ENCODE results near the gene RBM38.
A peak's percentile ranks its signal among the peaks of the same experiment; 100 is the strongest.

RBM38 gene

DNA sequence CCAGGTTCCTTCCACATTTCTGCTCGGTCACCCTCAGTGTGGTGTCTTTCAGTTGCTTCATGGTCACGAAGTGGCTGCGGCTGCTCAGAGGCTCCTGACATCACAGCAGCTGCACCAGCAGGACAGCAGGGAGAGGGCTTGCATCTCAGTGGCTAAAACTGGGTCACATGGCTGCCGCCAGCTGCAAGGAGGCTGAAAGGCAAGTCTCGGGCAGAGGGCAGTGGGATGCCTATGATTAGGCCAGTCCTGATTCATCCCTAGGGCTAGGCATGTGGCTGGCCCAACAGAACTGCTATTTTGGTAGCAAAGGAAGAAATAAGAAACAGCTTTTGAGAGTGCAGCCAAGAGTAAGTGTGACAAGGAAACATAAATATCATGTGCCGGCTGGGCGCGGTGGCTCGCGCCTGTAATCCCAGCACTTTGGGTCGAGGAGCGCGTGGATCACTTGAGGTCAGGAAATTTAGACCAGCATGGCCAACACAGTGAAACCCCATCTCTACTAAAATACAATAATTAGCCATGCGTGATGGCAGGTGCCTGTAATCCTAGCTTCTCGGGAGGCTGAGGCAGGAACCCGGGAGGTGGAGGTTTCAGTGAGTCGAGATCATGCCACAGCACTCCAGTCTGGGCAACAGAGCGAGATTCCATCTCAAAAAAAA lies 46.6 kb downstream of the RBM38 start:
- no peak for DNase-seq

DNA sequence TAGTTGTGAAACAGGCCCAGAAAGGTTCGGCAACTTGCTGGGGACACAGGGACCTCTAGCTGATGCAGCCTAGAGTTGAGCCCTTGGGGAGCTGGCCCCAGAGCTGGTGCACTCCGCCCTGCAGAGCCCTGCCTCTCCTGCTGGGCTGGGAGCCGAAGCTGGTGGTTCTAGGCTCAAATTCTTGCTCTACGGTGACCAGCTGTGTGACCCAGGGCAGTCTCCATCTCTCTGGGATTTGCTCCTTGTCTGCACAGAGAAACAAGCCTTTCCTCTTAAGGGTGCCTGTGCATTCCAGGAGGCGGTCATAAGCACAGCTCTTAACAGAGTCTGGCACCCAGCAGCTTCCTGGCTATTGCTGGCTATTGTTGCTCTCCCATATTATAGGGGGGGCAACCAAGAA lies 47.4 kb downstream of the RBM38 start:
- peak; percentile 23 for DNase-seq

DNA sequence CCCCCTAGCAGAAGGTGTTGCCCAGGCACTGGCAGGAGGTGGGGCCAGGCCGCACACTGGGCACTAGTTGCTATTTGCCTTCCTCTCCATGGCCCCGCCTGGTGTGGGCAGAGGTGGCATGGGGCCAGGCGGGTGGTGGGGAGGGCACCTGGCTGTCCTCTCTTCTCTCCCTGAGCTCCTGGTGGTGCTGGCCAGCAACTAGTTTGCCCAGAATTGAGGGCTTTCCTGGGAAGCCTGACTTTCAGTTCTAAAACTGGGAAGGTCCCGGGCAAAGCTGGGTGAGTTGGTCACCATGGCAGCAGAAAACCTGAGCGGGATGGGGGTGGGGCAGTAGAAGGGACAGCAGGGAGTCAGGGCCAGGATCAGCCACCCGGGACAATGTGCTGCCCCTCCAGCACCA lies 48.2 kb downstream of the RBM38 start:
- DNase-seq, result peak; percentile 94

DNA sequence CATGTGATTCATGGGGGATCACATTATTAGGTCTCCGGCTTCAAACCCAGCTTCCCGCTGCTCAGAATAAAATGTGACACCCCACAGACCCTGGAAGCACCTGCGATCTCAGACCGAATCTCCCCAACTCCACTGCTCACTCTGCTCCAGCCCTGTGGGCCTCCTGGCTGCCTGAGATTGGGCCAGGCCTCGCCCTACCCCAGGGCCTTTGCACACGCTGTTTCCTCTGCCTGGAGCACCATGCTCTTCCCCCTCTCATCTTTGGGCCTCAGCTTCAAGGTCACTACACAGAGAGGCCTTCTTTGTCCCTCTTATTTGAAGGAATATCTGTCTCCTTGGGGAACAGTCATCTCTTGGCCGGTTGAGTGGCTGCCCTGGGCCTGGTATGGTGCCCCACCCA lies 48.8 kb downstream of the RBM38 start:
- DNase-seq, result no peak

DNA sequence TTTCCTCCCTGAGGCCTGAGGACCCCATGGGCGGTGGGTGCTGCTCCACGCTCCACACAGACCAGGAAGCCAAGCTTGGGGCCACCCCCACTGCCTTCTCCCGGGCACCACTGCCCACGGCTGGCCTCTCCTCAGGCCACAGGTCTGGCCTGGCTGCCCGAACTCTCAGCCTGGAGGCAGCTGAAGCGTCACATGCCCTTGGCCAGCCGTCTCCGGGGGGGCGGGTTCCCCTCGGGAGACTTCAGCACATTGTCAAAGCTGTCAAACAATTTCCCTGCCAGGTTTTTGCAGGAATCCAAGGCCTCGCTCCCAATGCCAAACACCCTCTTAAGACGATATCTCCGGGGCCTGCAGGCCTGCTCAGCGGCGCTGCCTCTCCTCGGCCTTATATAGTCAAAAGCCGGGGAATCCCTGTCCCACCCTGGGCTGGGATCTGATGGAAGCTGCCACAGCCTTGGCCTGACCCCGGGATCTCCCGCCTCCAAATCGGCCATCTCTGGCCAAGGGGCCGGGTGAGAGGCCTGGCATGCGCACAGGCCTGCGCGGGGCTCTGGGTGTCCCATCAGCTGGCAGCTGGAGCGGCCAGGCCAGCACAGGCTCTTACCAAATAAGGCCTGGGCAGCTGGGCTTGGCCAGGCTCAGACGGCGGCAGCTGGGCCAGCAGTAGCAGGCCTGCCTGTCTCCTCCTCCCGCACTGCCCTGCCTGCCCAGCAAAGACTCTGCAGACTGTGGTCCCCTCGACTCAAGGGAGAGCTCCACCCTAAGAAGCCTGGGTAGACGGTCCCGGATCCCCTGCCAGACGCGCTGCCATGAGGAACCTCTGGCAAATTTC lies 49.7 kb downstream of the RBM38 start:
- DNase-seq, result peak; percentile 38

DNA sequence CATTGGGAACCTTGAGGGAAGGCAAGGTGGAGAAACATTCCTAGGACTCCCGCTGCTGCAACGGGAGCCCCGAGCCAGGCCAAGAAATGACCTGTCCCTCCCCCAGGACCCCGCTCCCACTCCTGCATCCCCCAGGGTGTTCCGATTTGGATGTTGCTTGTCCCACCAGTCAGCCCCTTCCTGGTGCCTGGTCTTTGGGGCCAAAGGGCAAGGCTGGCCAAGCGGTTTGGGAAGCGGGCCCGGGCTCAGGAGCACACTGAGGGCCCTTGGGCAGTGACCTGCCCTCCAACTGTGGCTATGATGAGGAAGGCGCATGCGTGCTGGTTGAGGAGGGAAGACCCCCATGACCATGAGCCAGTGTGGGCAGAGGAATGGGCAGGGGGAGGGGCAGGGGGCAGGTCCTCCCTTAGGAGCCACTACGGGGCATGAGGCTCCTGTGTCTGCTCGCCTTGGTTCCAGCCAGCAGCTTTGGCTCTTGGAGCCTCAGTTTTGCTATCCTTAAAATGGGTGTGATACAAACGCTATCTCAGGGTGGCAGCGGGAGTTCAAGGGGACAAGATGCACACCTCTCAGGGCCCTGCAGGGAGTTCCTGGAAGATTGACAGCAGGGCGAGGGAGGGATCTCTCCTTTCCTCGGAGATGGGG lies 50.4 kb downstream of the RBM38 start:
- DNase-seq, result no peak

DNA sequence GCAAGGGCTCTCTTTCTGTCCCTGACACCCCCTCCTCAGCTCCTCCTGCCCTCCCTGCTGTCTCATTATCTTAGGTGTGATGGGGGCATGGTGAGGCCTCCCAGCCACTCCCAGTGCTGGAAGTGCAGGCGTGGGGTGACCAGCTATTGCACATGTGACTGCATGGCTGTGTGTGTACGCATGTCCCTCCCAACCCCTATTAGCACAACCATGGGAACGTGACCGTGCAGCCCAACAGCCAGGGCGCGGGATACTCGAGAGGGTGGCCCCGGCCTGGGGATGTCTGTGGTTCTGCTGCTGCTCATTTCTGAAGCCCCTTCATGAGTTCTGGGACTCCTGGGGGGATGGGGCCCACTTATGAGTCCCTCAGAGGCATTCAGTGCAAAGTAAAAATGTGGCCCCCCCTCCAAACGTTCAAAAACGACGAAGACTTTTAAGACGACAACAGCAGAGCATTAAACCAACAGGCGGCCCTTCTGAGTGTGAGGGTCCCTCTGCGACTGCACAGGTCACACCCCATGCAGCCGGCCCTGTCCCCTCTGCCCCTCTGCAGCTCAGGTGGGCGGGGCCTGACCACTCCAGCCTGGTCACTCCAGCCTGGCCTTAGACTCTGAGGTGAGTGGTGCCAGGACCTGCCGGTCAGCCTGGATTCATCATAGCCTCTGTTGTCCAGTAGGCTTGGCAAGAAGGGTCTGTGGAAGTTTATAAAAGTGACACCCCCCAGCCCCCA lies 51.1 kb downstream of the RBM38 start:
- DNase-seq, result no peak

DNA sequence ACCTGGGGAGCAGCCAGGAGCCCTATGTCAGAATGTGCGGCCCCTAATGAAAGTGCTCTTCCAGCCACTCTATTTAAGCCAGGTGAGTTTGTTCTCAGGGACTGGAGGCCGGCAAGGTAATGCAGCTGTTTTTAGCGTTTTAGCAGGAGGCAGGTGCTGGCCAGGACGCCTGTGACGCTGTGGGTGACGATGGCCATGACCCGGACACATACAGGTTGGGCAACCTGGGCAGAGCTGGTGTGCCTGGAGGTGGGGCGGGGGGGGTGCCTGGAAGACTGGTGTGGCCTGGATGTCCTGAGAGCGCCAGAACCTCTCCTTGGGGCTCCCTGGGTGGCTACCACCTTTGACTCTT lies 51.7 kb downstream of the RBM38 start:
- no peak for DNase-seq

DNA sequence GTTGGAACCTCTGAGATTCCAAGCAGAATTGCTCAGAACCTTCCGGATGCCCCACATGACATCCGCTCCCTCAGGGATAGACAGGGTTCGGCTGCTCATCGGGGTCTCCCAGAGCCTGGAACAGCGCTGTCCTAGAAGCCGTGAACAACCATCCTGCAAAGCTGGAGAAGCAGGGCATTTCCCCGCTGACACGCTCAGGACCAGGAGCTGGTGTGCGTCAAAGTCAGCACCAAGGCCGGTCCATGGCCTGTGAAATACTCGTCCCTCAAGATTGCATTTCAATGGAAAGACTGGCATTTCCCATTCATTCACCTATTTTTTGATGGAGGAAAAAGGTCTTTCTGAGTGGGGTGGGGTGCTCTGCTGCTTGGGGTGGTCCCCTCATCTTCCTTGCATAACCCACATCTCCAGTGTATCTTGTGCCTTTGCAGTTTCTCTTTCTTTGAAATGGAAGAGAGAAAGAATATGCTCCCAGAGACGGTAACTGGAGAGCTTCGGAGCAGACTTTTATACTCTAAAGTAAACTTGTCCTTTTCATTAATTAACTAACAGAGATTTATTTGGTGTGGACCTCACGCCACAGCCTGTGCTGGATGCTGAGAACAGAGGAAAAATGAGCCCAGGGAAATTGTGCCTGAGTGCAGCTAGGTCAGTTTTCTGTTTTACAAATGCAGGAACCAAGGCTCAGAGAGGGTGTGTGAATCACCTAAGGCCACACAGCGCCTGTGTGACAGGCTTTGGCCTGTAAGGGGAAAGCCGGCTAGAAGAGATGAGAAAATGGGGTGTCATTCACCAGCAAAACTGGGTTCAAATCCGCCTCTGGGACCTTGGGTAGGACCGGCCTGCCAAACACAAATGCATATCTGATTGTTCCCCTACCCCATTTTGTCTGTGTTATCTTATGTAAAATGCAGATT lies 52.4 kb downstream of the RBM38 start:
- no peak for DNase-seq

DNA sequence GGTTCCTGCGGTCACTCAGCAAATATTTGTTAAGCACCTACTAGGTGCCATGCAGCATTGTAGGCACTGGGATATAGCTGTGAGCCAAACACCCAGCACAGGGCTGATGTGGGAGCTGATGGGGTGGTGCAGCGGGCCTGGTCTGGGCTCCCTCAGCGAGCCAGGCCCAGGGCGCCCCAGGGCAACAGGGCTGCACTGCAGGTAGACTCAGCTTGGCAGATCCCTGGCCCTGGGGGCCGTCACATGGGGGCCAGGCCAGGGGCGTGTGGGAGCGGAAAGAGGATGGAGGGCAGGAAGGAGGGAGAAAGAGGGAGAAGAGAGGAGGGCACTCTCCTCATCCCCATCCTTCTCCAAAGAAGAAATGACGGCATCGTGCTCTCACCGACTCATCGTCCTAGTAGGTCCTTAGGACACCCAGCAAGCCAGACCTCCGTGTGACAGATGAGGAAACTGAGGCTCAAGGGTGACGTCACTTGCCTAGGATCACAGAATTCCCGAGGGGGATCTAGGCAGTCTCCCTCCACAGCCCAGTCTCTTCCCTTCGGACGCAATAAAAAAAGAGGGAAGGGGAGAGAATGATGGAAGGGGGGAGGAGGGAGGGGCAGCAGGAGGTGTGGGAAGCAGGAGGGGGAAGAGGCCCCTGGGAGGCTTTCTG lies 53.3 kb downstream of the RBM38 start:
- no peak for DNase-seq

DNA sequence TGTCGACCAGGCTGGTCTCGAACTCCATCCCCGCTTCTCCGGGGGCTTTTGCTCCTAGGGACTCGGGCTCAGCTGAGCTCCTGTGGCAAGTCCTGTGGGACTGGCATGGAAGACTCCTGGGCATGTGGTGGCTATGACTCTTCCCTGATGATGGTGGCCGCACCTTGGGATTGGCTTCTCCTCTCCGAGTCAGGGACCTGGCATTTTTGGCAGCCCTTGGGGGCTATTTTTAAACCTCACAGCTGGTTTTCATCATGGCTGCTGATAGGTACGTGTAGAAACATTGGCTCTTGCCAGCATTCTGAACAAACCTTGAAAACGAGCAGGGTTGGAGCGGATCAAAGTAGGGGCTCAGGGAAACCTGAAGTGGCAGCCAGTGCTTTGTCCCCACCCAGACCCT lies 54.1 kb downstream of the RBM38 start:
- no peak for DNase-seq

DNA sequence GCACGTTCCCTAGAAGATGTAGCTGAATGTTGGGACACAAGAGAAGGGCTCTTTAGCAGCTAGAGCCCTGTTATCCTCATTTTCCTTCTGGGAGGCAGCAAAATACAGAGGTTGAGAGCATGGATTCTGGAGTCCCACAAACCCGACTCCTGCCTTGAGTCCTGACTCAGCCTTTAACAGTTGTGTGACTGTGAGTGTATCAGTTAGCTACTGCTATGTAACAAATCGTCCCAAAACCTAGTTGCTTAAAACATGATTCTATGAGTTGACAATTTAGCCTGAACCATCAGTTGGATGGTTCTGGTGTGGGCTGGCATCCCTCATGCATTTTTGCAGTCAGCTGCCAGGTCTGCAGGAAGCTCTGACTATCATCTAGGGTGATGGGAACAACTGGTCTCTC lies 54.6 kb downstream of the RBM38 start:
- DNase-seq, result no peak

DNA sequence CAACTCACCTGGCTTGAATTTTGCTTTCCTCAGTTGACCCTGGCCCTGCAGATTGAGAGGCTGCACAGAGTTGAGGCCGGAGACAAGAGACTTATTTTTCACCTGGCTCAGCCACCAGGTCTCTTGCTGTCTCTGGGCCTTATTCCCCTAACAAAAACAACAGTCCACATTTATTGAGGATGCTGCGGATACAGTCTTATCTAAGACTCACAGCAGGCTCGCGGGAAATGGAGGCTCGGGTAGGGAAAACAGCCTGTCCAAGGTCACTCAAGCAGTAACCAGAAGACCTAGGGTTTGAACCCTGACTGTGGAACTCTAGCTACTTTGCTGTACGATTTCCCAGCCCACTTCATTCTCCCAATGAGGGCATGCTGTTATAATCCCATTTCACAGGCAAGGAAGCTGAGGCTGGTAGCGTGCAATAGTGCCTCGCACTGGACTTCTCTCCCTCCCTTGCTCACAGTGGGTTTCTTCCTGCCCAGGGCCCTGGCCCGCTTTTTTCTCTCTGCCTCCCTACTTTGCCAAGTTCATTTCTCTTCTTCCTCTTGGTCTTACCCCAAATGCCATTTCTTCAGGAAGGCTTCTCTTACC lies 57.7 kb downstream of the RBM38 start:
- no peak for DNase-seq

DNA sequence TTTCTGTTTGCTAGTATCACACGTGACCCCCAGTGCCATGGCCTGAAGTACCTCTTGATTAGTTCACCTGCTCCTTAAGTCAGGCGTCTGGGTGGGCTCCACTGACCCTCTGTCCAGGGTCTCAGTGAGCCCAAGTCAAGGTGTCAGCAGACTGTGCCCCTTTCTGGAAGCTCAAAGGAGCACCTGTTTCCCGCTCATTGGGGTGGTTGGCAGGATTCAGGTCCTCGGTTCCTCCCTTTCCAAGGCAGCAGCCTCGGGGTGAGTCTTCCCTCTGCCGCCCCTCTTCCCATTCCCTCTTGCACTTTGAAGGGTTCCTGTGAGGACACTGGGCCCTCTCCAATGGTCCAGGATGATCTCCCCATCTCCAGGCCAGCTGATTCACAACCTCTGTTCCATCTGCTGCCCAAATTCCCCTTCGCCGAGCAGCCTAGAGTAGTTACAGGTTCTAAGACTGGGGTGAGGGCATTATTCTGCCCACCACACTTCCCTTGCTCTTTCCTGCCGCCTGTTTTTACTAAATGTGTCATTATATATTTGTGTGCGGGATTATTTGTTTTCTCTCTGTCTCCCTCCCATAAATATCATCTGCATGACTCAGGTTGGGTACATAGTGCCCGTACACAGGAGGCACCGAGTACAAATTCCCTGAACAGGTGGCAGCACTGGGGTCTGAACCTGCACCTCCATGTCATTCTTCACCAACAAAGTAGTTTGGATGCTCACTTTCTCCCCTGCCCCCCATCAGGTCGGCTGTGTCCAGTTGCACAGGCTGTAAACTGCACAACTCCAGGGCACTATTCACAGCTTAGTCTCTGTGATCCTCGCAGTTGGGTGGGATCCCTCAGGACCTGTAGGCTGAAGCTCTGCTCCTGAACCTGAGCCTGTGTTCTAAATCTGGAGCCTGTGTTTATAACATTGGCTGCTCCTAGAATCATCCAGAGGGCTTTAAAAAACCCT lies 58.5 kb downstream of the RBM38 start:
- DNase-seq, result no peak

DNA sequence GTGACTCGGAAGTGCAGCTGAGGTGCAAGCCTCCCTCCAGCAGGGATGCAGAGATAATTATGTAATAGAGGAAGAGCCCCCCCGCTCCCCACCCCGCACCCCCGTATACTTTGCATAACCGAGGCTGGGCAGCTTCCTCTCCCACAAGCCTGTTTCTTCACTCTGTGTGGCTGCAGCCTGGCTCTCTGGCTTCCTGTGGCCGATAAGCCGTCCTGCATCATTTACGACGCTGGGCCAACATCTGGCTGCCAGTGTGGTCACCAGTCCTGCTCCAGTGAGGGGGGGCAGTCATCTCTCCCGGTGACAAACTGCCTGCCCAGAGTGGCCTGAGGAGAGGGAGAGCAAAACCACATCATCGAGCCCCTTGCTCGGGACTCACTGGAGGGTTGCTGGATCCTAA lies 59.2 kb downstream of the RBM38 start:
- no peak for DNase-seq

DNA sequence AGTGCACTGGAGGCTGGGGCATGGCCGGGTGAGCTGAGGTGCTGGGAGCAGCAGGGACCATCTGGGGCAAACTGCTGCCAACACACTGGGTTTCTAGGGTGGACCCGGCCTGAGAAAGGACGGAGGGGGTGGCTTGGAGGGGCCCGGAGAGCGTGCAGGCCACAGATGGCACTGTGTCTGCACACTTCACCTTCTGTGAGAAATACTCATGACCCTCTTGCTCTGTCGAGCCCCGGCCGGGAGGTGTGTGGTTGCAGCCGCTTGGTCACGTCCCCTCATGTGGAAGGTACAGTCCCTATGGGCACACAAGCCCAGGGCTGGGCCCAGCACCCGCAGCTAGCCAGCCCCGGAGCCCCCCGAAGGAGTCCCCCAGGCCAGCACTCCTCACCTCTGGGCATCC lies 59.7 kb downstream of the RBM38 start:
- DNase-seq, result no peak

DNA sequence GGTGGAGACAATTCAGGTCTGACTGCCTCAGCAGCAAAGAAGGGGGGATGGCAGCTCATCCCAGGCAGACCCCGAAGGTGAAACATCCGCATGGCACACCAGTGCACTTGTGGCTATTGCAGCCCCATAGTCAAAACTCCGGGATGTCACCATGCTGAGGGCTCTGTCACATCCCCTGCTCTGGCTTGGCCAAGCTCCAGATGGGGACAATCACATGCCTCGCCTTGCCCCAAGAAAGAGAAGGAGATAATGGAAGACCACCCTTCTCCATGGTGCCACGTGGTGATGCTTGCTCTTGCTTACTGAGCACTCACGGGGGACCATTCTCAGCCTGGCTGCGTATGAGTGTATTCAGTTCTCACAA lies 60.2 kb downstream of the RBM38 start:
- no peak for DNase-seq

DNA sequence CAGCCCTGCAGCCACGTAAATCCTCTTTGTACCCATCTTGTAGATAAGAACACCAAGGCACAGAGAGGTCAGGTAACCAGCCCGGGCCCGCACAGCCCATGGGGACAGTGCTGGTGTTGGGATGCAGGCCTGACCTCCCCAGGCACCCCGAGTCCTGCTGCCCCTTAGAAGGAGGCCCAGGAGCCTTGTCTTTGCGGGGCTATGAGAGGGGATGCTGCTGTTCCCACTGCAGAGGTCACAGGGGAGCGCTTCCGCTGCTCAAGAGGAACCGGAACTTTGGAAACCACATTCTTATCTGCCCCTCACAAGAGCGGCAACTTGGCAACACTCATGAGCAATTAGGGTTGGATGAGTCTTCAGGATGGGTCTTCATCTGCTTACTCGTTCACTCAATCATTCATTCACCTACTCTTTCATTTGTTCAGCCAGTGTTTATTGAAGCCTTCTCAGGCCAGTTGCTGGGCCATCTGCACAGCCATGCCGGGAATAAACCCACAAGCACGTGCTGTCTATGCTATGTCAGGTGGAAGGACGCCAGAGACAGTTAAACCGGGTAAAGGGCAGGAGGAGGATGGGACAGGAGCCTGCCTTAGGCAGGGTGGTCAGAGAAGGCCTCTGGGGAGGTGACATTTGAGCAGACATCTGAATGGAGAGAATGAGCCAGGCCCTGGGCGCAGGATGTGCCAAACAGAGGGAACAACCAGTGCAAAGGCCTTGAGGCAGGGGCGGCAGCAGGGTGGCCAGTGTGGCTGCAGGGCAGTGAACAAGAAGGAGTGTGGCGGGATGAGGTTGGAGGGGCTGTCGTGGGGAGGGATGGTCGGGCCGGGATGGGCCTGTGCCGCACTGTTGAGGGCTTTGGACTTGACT lies 60.8 kb downstream of the RBM38 start:
- DNase-seq, result no peak

DNA sequence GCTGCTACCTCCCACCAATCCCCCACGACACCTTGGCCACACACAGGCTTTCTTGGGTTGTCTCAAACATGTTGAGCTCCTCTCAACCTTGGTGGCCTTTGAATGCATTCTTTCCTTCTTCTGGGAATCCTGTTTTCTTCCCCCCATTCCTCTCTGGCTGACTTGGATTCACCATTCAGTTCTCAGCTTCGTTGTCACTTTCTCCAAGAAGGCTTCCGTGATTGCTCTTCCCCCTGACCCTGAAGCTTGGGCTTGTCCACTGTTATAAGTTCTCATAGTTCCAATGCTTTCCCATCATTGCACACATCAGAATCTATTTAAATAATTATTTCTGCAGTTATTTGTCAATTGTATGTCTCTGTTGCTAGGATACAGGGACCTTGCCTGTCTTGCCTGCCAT lies 64.2 kb downstream of the RBM38 start:
- DNase-seq, result no peak
